ENCODE results near the gene RCC2.
"Not testable (repeated sequence)": the region's sequence is repeated elsewhere in the genome, so short reads cannot be mapped to it uniquely, and the experiment has no call there.

Gene RCC2

GRCh38 chr1:17416389-17416788, 23.1 kb downstream of the RCC2 start:
- H3K27ac ChIP-seq = no peak overlapping the region
- TF ChIP-seq CTCF (IDR thresholded peaks at IDR 0.05) (no peak), ZFX (IDR thresholded peaks at IDR 0.05; ENCODE audit: borderline replicate concordance) (no peak)

GRCh38 chr1:17414022-17414421, 25.5 kb downstream of the RCC2 start:
- H3K27ac ChIP-seq = no peak overlapping the region
- TF ChIP-seq CTCF (IDR thresholded peaks at IDR 0.05) = no peak
- TF ChIP-seq ZFX (IDR thresholded peaks at IDR 0.05; ENCODE audit: borderline replicate concordance) = no peak

- H3K27ac ChIP-seq = no peak overlapping the region
- no peak for TF ChIP-seq ZFX (IDR thresholded peaks at IDR 0.05; ENCODE audit: borderline replicate concordance)
- TF ChIP-seq CTCF (IDR thresholded peaks at IDR 0.05) = no peak
These were observed 27.2 kb downstream of the RCC2 start for GRCh38 chr1:17412093-17412870.

- H3K27ac ChIP-seq = no peak overlapping the region
- TF ChIP-seq CTCF (IDR thresholded peaks at IDR 0.05) (no peak), ZFX (IDR thresholded peaks at IDR 0.05; ENCODE audit: borderline replicate concordance) (no peak)
These were observed 30.1 kb downstream of the RCC2 start for GRCh38 chr1:17409391-17409811.

- H3K27ac ChIP-seq = not testable (repeated sequence)
These were observed 31.5 kb downstream of the RCC2 start for GRCh38 chr1:17407786-17408514.

GRCh38 chr1:17406760-17407475, 32.6 kb downstream of the RCC2 start:
- not testable (repeated sequence) for H3K27ac ChIP-seq

GRCh38 chr1:17405898-17406759, 33.3 kb downstream of the RCC2 start:
- TF ChIP-seq ZFX (IDR thresholded peaks at IDR 0.05; ENCODE audit: borderline replicate concordance) (no peak), CTCF (IDR thresholded peaks at IDR 0.05) (peak; percentile 91)
- no peak overlapping the region for H3K27ac ChIP-seq
